Dermis blood vessel endothelial cell (primary cell): Measurements from ENCODE around the gene PUDP. TPM values are rescaled to one million over a fixed set of nuclear protein-coding genes. Genes with fewer than 3 reads are reported as not detected.
A peak's percentile ranks its signal among the peaks of the same experiment; 100 is the strongest.
"Not testable (repeated sequence)": the region's sequence is repeated elsewhere in the genome, so short reads cannot be mapped to it uniquely, and the experiment has no call there.

Experiments
- DNase-seq: peaks from one replicate; pipeline ENCODE4 v3.0.0; 2010
- total RNA-seq: library from RNA; depleted of rRNA; stranded (reverse); fragments of >200 nt; gene quantifications from 2 replicates; pipeline ENCODE4 v1.2.3, GENCODE V29; 2014

The PUDP gene
- total RNA-seq: 11.4 and 17.2 TPM in 2 replicates

DNA sequence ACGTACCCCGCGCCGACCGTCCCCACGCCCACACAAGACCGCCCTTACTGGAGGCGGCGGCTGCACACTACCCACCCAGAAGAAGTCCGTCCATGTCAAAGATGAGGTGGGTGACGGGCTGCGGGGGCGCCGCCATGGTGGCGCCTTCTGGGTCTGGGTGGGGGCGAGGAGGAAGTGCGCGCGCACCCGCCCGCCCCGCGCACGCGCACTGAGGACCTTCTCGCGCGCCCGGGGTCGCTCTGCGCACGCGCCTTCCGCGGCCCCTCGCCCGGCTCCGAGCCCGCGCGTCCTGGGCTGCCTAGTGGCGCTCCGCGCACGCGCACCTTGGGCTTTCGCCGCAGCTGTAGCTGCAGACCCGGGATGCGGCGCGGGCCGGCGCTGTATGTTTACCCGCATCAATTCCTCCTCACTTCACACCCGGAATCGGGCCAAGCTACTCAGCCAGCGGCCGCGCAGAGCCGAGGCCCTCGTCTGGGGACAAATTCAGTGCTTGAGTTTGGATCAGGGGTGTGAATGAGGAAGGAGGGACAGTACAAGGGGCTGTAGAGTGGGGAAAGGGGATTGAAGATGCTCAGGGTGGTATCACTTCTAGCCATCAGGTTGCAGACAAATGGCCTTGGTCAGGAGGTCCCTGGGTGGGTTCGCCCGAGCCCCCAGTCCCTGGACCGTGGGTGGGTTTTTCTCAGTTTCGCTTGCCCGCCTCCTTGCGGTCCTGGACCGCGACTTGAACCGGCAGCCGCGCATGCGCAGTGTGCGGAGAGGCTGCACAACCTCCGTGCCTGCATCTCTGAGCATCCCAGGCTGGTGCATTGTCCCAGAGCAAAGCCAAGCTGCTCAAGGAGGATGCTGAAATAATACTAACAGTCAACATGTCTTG, at the start of gene PUDP:
PUDP (minus strand) TSS at position 176 of the 877 bp plus-strand sequence; CDS start at position 136, 40 bp downstream.
- peak; percentile 84 for DNase-seq

DNA sequence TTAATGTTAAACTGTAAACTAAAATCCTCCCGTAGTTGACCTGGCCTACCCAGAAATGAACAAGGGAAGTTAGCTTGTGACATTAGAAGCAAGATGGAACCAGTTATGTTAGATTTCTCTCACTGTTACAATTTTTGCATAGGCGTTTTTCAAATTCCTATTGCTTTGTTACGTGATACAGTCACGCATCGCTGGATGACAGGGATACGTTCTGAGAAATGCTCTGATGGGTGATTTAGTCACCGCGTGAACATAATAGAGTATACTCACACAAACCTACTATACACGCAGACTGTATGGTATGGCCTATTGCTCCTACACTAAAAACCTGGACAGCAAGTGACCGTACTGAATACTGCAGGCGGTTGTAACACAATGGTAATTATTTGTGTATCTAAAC, 46.7 kb upstream of the PUDP start:
- no peak for DNase-seq

DNA sequence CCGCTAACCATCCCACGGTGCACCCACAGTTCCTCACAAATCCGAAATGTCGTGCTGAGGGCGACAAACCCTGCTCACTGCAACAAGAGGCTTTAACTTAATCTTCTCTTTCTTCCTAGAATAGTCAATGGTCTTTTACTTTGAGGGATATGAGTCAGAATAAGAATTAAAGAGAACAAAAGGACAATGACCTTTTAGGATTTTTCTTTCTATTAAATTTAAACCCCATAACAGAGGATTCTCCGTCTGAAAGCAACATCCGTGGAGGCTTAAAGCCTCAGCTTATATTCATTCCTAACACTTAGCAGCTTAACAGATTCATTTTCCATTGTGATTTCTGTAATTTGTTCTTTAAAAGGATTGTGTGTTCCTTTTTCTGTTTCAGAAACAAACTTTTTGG, 44.9 kb upstream of the PUDP start:
- no peak for DNase-seq

DNA sequence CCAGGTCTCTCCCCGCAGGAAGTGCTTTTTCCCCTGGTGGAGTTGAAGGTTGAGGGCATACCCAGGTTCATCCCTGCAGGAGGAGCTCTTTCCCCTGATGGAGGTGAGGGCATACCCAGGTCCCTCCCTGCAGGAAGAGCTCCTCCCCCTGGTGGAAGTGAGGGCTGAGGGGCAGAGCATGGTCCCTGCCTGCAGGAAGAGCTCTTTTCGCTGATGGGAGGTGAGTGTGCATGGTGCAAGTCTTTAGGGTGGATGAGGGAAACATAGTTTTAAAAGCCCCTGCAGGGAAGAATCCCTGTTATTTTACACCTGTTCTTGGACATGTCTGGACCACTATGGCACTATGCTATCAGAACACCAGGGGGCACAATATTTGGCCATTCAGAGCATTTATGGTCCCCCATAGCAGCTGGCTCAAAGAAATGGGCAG, 43.7 kb upstream of the PUDP start:
- DNase-seq: peak; percentile 0

DNA sequence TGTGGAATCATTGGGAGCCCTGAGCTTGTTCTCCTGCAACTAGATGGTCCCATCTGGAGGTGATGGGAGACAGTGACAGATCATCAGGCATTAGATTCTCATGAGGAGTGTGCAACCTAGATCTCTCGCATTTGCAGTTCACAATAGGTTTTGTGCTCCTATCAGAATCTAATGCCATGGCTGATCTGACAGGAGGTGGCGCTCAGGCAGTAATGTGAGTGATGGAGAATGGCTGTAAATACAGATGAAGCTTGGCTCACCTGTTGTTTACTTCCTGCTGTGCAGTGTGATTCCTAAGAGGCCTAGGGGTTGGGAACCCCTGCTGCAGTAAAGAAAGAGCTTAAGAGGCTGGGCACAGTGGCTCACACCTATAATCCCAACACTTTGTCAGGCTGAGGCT, 42.2 kb upstream of the PUDP start:
- DNase-seq: no peak

DNA sequence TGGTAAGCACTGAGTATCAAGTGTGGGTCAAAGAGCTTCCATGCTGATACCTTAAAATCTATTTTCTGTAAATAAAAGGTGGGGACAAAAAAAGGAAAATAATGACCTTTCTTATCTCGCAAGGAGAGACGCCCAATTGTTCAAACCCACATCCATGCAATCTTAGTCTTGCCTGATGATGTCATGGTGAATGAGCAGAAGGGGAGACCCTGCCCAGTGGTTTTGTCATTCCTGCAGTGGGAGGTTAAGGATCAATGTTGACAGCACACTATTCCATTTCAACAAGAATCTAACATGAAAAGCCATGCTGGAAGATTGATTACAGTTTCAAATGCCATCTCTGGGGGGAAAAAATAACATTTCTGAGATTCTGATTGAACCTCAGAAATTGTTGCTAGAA, 40.7 kb upstream of the PUDP start:
- DNase-seq: no peak

DNA sequence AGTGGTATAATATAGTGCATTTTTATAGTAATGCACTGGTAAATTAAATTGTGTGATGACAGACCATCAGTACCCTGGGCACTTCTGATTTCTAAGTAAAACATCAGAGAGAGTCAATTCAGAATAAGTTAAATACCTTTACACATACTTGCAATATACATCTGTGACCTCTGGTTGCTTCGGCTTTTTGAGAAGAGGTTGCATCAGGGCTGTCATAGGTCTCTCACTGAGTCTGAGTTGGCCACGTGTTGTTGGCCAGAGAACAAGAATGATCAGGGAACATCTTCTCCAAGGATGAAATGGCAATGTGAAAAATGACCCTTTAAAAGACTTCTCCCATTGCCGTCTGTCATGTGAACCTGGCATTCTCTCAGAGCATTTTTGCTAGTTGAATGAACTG, 36.9 kb upstream of the PUDP start:
- no peak for DNase-seq

DNA sequence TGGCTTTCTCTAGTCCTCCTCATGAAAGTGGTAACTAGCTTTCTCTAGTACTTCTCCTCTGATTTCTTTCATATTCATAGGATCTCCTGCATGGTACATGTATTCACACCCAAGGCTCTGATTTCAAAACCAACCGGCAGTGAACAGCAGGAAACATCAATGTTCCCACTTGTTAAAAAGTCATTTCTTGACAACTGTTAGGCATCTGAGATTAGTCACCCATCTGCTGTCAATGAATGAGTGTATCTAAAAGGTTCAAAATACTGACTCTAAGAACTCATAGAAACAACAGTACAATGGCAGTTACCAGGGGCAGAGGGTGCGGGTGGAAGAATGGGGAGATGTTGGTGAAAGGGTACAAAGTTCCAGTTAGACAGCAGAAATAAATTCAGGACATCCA, 31.5 kb upstream of the PUDP start:
- DNase-seq: no peak

DNA sequence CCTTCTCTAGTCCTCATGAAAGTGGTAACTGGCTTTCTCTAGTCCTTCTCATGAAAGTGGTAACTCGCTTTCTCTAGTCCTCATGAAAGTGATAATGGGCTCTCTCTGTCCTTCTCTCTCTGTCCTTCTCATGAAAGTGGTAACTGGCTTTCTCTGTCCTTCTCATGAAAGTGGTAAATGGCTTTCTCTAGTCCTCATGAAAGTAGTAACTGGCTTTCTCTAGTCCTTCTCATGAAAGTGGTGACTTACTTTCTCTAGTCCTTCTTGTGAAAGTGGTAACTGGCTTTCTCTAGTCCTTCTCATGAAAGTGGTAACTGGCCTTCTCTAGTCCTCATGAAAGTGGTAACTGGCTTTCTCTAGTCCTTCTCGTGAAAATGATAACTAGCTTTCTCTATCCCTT, 30.9 kb upstream of the PUDP start:
- not testable (repeated sequence) for DNase-seq

DNA sequence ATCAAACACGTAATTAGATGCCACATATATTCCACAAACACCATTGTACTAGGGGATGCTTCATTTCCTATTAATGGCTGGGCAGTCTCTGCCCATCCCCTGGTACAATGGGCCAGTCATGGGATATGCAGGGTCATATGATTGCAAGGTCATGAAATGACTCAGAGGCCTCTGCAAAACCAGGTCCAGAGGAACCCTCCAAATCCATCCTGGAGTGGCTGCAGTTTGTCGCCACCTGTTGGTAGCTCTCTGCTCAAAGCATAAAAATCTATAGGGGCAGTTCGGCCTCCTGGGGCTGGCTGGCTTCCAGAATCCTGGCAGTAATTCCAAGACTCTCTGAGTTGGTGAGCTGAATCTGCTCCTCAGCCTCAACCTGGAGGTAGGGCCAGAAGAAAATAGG, 22.9 kb upstream of the PUDP start:
- DNase-seq: peak; percentile 46

DNA sequence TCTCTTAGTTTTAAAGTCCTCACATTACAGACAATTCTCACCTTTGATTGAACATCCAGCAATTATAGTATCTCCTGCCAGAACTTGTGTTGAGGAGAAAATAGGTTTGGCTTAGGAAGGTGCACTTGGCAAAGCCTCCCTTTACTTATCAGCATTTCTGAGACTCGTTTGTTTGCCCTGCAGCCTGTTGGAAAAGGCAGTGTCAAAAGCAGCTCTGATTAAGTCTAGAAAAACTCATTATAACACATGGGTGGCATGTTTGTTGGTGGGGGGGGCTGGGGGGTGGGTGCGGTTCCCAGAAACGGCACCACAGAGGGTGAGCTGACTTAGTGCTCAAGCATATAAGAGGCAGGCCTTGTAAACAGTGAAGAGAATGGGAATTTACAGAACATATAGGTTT, 21.7 kb upstream of the PUDP start:
- no peak for DNase-seq

DNA sequence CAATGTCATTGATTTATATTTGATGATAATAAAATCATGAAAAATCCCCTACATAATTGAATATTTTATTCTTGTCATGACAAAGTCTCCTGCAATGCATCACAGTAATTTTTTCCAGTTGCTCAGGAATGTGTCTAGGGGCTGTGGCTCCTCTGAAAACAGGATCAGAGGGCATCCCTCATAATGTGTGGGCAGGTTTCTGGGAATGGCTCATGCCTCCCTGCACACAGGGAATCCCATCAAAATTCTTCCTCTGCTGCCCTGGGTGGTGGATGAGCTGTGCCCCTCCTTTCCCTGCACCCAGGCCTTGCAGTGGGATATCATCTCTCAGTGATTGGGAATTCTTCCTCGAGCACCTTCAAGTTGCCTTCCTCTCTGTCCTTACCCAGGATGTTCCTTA, 20.4 kb upstream of the PUDP start:
- DNase-seq: no peak

DNA sequence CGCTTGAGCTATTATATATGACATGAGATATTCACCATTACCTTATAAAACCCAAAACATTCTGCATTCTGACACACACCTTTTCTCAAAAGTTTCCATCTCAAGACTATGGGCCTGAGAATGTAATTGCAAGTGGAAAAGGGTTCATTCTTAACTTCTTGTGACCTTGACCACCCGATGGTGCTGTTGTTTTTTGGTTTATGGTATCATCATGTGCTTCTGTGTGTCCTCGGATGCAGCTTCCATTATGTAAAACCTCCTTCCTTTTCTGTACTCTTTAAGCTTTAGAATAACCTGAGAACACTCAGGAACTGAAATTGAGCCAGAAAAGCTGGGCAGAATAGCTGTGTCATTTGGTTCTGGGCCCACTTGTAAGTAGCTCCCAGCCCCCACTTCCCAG, 16.2 kb upstream of the PUDP start:
- DNase-seq: no peak

DNA sequence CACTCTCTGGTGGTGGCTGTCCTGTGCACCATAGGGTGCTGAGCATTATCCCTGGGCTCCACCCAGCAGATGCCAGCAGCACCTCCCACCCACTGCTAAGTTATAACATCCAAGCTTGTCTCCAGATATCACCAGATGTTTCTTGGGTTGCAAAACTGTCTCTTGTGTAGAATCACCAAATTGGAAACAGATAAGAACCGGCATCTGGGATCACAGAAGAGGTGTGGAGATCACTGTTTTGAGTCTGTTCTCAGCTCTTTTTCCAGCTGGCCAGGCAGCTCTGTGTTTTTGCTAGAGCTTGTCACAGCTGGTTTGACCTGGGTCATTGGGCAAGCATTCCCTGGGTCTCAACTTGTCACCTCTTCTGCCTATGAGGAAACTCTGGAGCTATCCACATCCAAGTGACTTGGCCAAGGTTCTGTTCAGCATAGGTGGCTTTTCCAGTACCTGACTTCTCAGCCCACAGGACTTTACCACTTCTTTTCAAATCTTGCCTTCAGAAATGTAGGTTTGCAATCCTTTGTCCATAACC, 15.3 kb upstream of the PUDP start:
- DNase-seq: no peak

DNA sequence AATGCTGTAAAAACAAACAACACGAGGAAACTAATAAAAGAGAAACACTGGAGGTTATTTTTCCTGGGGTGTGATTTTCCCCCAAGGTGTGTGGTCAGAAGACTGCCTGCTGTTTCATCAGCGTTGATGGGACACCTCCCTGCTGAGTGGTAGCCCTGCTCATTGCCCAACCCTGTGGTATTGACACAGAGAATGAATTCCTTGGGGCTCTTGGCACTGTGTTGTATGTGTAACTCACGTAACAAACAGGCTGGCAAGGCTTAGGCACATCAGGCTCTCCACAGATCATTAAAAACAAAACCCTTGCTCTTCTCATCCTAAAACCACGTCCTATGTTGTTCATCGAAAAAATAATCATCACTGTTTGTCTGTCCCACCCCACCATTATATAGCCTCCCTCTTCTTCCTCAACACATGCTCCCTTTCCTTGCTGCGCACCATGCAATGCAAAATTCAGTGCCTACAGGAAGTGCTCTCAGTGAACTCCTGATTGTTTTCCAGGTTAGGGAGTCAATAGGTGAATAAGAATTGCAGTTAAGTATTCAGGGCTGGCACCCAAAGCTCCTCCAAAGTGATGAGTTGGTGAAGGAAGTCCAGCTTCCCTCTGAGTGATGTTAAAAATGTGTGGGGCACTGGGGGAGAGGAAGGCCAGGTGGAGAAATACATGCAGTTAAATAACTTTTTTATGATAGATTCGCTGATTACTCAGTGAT, 11.4 kb upstream of the PUDP start:
- no peak for DNase-seq

DNA sequence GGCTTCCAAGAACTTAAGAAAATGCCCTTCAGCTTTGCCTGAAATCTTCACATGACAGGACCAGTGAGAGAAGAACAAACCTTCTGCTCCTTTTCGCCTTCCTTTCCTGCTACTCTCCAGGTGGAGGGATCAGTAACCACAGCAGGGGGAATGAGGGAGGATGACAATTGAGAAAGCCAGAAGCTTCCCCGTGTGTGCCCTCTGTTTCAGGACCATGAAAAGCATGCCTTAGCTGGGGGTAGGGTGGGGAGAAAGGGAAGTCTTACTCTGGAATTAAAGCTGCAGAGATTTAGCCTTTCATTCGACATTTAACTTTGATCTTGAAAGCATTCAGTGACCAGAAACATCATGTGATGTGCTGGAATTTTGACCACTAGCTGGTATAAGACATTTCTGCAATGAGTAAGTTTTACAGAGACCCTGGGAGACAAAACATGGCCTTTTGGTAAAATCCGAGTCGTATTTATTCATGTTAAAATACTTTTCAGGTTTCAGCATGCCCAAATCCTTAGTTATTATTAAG, 10.6 kb upstream of the PUDP start:
- no peak for DNase-seq

DNA sequence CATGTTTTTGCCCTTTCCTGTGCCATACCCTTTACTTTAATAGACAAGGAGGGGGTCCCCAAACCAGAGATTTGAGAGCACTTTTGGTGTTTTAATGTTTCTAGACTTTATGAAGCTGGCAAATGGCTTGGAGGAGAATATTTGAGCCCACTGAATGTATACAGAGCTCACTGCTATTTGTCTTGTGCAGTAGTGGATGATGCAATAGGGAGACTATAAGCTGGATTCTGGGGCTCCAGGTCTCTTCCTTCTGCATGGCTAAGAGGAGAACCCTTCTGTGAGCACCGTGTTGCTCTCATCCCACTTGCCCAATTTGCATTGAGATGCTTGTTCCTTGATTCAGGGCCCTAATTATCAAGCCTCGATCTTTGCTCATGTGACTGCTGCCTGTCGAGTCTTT, 8.9 kb upstream of the PUDP start:
- DNase-seq: no peak

DNA sequence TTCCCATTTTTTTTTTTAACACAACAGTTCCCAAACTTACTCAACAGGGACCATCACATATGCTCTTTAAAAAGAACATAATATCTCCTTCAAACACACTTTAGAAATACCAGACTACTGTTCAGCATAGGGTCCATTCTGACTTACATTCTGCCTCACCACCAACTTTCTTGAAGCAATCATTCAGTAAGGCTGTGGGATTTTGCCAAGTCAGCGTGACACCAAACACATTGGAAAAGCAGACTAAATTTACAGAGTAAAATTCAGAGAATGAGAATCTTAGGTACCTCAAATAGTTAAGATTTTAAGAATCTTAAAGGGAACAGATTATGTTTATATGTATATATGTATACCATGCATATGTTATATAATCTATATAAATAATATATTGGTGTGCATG, 7.2 kb upstream of the PUDP start:
- DNase-seq: no peak

DNA sequence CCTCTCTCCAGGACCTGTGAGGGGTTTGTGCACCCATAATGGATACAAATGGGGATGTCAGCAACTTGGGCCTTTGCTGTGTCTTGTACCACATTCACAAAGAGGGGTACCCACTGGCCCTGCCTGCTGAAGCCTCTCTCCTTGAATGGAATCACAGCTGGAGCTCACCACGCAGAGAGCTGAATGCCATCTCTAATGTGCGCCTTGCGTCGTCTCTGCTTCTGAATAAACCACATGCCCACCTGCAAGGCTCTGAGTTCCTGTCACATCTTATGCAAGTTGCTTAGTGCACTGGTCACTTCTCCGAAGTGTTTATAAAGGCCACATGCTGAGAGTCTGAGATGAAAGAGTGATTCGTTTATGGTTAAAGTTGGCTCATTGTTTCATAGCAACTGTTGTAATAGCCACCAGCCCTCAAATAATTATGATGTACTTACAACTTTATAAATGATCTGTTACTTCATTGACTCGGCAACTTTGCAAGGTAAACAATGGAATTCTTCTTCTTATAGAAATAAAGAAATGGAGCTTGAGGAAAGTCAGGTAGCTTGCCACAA, 6.2 kb upstream of the PUDP start:
- no peak for DNase-seq

DNA sequence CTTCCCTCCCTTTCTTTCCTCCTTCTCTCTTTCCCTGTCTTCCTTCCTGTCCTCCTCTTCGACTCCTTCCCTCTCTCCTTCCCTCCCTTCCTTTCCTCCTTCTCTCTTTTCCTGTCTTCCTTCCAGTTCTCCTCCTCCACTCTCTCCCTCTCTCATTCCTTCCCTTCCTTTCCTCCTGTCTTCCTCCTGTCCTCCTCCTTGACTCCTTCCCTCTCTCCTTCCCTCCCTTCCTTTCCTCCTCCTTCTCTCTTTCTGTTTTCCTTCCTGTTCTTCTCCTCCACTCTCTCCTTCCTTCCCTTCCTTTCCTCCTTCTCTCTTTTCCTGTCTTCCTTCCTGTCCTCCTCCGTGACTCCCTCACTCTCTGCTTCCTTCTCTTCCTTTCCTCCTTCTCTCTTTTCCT, 5.3 kb upstream of the PUDP start:
- no peak for DNase-seq

DNA sequence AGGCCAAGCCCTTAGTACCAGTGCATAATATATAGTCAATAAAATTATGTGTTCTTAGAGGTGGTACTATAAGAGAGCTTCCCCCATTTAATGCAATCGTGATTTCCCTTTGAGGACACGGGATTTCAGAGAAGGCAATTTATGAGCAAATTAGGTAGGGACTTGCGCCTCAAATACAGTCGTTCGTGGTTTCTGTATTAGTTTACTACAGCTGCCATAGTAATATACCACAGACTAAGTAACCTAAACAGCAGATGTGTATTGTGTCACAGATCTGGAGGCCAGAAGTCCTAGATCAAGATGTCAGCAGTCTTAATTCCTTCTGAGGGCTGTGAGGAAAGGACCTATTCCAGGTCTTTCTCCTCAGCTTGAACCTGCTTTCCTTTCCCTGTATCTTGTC, 1.5 kb upstream of the PUDP start:
- no peak for DNase-seq

DNA sequence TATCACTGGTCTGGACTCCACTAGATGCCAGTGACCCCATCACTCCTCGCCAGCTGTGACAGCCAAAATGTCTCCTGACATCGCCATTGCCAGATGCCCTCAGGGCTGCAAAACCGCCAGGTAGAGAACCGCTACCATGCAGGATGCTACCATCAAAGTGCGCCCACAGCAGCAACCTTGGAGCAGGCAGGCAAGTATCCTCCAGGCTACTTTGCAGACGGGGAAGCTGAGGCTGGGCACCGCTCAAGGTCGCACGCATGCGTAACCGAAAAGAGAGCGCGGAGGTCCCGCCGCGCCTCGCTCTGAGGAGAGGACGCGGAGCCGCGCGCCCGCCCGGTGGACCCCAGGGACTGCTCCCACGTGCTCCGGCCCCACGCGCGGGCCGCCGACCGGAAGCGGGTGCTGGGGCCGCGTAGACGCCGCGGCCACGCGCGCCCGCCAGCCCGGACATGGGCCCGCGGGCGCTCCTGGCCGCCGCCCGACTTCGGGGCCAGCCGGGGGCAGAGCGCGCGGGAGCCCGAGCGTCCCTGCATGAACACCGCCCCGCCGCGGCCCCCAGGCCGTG, 458 bp downstream of the PUDP start, which contains the start of gene STS:
STS (plus strand) TSS at position 300 of the 565 bp plus-strand sequence. CDS start 105,488 bp downstream, outside the sequence.
- peak; percentile 40 for DNase-seq
